Stimulated activated naive CD8-positive, alpha-beta T cell treated with anti-CD3 and anti-CD28 coated beads, Interleukin-15, Interleukin-2, amounts not matched to agents 100 U/mL and 50 U/mL, for 24 hours (primary cell): ENCODE data around the gene TRPT1.

Experiments
- ATAC-seq: fragments of 150-1000 bp; cut with Tn5 transposase; one replicate; pipeline ENCODE4 v1.10.0; 2021
- DNase-seq: peaks from one replicate; pipeline ENCODE4 v3.0.0; 2021

TRPT1 gene

DNA sequence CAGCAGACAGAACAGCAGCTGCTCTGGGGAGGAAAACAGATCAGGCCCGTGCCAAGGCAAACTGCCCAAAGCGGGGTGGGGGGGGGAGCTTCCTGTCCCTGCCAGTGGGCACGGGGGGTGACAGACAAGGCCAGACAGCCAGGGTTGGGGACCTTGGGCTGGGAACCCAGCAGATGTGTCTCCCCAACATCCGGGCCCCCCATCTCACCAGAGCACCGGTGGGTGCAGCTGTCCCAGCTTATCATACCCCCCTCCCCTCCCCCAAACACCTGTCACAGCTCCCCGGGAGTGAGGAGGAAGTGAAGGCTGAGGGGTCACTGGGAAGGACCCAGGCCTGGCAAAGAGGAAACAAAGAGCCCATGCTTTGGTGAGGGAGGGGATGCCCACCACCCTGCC is 19.4 kb upstream of the TRPT1 start:
- DNase-seq (no peak), ATAC-seq (no peak)

DNA sequence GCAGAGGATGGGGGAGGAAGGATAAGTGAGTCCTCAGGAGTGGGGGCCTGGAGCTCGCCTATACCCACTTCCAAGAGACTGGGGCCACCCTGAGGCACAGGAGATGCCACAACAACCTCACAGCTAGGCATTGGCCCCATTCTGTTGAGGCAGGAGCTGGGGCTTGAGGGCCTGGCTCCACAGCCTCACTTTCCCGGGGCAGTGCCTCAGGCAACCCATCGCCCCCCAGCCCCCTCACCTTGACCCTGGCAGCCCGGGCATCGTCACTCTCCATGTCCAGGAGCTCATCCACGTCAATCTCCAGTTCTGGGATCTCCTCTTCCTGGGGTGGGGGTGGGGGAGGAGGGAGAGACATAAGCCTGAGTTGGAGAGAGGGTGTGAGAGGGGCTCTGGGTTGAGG is 19.0 kb upstream of the TRPT1 start:
- DNase-seq: no peak
- ATAC-seq: no peak

- no peak for ATAC-seq
- DNase-seq: no peak
Measured at GRCh38 chr11:64244107-64244506, 18.1 kb upstream of the TRPT1 start.

DNA sequence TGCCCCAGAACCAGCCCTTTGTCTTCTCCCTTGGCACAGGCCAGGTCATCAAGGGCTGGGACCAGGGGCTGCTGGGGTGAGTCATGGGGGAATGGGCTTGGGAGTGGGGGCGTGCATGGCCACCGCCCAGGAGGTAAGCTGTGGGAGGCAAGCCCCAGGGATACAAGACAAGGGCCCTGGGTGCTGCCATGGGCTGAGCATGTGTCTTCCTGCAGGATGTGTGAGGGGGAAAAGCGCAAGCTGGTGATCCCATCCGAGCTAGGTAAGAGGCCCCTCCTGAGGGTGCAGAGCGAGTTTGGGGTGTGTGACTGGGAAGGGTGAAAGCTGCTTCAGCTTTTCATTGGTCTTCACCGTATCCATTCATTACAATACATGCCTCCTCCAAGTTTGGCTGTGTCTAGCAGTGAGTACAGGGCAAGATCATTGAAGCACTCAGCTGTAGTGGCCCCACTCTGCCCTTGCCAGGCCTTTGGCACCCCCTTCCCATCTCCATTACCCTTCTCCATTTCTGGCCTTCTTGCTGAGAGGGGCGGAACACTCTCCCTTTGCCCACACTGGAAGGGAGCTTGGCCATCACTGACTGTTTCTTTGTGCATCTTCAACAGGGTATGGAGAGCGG is 17.4 kb upstream of the TRPT1 start:
- DNase-seq (no peak), ATAC-seq (no peak)

DNA sequence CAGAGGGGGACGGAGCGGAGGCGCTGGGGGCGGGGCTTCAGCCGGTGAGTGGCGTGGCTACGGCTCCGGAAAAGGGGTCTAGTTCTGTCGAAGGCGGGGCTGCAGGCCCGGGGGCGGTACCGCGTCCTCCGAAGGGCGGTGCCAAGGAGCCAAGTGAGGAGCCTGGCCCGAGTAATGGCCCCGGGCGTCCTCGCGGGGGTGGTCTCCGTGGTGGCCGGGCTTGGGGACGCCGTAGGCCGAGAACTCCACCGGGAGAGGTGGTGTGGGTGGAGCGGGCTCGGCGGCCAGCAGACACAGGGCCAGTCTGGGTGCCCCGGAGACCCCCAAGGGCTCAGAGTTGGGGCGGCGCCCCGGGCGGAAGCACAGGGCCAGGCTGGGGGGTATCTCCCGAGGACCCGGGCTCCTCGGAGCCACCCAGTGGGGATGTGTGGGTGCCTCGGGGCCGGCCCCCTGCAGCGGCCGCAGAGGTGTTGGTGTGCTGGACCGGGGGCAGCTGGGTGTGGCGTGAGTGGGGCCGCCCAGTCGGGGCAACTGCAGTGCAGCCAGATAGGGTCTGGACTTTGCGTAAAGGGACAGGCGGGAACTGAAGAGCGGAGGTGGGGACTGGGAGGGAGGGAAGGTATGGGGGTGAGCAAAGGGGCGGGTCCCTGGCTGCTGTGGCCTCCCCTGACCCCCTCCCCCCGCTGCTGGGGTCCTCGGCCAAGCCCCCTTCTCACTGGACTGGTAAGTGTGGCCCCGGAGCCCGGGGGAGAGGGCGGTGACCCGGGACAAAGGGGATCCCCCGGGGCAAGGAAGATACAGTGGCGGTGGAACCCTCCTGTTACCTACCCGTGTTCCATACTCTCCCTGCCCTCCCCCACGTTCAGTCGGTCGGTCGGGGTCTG is 15.7 kb upstream of the TRPT1 start:
- peak; percentile 2 for ATAC-seq

GRCh38 chr11:64241241-64241490 is 15.2 kb upstream of the TRPT1 start:
- DNase-seq (peak; percentile 100), ATAC-seq (peak; percentile 83)

More for the DNA sequence above, 15.7 kb upstream of the TRPT1 start:
- peak; percentile 49 for DNase-seq

- DNase-seq (peak; percentile 99), ATAC-seq (peak; percentile 66)
Measured at GRCh38 chr11:64240435-64241240, 14.7 kb upstream of the TRPT1 start, which contains the start of gene FKBP2. Gene FKBP2 (plus strand): TSS chr11:64241095. CDS start chr11:64242388, 1,293 bp downstream.

DNA sequence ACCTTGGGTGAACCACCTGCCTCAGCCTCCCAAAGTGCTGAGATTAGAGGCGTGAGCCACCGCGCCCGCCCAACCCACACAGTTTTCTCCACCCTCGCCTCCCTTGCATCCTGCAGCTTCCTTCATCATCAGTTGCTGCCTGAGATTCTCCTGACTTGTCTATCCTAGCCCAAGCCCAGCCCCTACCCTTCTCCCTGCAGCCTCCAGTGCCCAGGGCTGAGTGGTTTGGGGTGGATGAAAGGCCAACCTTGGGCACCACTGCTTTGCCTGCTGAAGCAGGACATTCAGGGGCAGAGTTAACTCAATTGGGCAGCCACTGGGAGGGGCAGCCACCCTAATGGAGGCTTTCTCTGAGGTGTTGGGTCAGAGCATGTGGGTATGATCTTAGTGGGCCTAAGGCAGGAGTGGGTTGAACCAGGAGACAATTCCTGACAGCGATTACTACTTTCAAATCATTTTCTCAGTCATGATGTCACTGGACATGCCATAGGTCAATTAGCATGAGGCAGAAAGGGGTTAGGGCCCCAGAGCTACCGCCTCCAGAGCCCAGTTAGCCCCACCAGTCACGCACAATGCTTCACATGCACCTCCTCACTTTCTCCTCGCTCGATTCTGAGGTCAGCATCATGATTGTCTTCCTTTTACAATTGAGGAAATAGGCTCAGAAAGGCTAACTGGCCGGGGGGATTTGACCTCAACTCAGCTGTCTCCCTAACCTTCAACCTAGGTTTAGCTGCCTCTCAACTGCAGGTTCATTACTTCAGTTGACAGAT is 13.9 kb upstream of the TRPT1 start:
- DNase-seq: no peak

DNA sequence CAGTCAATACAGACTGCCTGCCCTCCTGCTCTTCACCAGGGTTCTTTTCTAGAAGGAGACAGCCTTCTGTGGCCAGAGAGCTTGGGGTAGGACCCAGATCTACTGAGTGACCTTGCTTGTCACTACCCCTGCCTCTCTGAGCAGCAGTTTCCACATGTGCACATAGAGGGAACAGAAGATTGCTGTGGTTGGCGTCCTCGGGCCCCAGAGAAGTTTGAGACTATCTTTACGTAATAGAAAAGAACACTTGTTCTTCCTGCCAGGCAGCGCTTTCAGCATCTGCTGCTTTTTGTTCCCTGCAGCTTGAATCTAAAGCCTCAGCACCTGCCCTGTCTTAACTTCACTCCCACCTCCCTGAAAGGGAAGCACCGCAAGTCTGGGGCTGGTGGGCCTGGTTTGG is 13.0 kb upstream of the TRPT1 start:
- ATAC-seq: no peak
- DNase-seq: no peak

More for the DNA sequence above, 13.9 kb upstream of the TRPT1 start:
- no peak for ATAC-seq

DNA sequence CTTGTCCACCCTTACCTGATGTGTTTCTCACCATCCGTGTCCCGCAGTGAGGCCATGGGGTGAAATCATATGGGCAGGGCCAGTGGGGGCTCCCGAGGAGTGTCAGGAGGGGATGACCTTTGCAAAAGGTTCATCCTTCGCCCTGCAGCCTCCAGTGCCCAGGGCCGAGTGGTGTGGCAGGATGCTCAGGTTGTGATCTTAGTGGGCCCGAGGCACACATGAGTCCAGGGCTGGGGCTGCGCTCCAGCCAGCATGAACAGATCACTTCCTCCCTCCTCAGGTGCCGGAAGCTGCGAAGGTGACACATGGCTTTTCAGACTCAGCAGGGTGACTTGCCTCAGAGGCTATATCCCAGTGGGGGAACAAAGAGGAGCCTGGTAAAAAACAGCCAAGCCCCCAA is 12.1 kb upstream of the TRPT1 start:
- ATAC-seq (no peak), DNase-seq (no peak)

GRCh38 chr11:64237484-64237951 is 11.5 kb upstream of the TRPT1 start:
- ATAC-seq (no peak), DNase-seq (no peak)

DNA sequence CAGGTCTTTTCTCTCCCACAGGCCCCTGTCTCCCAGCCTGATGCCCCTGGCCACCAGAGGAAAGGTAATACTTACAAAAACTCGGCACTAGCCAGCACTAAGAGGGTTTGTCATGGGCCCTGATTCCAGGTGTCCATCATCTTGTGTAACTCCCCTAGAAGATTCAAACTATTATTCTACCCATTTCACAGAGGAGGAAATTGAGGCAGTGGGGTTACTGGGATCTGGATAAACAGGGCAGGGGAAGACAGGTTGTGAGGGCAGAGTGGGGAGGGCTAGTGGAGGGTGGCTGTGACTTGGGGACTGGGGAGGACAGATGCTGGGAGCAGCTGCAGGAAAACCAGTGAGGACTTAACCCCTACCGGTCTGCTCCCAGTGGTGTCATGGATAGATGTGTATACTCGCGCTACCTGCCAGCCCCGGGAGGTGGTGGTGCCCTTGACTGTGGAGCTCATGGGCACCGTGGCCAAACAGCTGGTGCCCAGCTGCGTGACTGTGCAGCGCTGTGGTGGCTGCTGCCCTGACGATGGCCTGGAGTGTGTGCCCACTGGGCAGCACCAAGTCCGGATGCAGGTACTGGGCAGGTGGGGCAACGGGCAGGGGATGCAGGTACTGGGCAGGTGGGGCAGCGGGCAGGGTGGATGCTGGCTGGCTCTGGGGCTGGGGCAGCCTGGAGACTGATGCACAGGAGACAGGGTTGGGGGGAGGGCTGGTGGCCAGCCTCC is 9.6 kb upstream of the TRPT1 start:
- ATAC-seq: no peak
- DNase-seq: no peak

DNA sequence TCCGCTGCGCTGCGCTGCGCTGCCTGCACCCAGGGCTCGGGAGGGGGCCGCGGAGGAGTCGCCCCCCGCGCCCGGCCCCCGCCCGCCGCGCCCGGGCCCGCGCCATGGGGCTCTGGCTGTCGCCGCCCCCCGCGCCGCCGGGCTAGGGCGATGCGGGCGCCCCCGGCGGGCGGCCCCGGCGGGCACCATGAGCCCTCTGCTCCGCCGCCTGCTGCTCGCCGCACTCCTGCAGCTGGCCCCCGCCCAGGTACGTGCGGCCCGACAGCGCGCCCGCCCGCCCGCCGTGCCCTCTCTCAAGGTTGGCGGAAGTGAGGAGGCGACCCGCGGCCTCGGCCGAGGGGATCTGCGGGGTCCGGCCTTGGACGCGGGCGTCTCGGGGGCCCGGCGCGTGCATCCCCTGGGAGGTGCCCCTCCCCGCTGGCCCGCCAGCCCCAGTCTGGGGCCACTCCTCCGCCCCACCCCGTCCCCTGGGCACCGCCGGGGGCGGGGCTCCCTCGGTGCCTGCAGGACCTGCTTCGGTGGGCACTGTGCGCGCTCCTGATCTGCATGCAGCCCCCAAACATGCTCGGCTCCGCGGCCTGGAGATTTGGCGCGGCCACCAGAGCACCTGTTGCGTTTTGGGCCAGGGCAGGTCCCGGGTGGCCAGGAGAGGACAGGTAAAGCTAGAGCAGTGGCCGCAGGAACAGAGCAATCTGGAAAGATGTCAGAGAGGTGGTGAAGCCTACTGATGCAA is 8.8 kb upstream of the TRPT1 start:
- DNase-seq (peak; percentile 67), ATAC-seq (peak; percentile 56)

- ATAC-seq: peak; percentile 49
- DNase-seq: peak; percentile 78
Measured at GRCh38 chr11:64233913-64234586, 8.1 kb upstream of the TRPT1 start, which contains the start of gene VEGFB. Gene VEGFB (plus strand): TSS chr11:64234584. CDS start chr11:64234834, 250 bp downstream.

DNA sequence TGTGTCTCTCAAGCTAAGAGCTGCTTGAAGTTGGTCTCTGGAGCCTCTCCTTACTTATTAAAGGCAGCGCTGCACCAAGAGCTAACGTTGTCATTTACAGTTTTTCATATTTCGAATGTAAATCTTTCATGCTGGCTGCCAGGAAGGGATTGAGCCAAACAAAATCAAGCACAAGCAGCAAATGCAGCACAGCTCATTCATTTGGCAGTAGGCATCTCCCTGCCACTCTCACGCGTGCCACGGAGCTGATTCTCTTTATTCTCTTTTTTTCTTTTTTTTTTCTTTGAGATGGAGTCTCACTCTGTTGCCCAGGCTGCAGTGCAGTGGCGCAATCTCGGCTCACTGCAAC is 7.0 kb upstream of the TRPT1 start:
- no peak for ATAC-seq
- no peak for DNase-seq

GRCh38 chr11:64232182-64232966 is 6.4 kb upstream of the TRPT1 start:
- DNase-seq: no peak

DNA sequence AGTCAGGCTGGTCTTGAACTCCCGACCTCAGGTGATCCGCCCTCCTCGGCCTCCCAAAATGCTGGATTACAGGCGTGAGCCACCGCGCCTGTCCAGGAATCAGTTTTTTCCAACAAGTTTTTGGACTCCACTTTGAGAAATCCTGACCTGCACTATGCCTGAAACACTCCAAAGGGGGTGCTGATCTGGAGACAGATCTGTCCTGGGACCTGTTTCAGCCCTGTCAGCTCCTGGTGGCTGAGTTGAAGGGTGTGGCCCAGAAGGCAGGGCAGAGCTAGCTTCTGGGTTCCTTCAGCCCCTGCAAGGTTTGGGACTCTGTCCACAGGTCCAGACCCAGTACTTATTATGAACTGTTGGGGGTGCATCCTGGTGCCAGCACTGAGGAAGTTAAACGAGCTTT is 5.6 kb upstream of the TRPT1 start:
- ATAC-seq: no peak
- DNase-seq: no peak

More at GRCh38 chr11:64232182-64232966, 6.4 kb upstream of the TRPT1 start:
- no peak for ATAC-seq

DNA sequence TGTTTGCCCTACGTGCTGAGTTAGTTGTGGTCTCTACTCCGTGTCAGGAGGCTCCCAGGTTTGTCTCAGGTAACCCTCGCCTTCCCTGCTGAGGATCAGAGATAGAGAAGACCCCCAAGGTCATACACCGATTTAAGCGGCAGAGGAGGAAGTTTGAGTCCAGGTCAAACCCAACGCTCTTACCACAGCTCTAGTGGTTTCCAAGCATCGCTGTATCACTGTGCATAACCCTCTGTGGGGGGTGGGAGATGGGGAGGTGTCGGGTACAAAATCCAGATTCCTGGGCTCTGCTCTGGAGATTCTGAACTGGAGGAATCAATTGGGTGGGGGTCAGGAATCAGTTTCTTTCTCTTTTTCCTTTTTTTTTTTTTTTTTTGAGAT is 5.0 kb upstream of the TRPT1 start:
- no peak for DNase-seq
- no peak for ATAC-seq
